Right hindlimb (tissue), 1 donor: ENCODE data around the gene AHDC1.
"Not testable (repeated sequence)": the region's sequence is repeated elsewhere in the genome, so short reads cannot be mapped to it uniquely, and the experiment has no call there.

Source experiments
- DNase-seq: peaks from one replicate; pipeline ENCODE4 v3.0.0-alpha.2; 2018

AHDC1 gene, protein sequence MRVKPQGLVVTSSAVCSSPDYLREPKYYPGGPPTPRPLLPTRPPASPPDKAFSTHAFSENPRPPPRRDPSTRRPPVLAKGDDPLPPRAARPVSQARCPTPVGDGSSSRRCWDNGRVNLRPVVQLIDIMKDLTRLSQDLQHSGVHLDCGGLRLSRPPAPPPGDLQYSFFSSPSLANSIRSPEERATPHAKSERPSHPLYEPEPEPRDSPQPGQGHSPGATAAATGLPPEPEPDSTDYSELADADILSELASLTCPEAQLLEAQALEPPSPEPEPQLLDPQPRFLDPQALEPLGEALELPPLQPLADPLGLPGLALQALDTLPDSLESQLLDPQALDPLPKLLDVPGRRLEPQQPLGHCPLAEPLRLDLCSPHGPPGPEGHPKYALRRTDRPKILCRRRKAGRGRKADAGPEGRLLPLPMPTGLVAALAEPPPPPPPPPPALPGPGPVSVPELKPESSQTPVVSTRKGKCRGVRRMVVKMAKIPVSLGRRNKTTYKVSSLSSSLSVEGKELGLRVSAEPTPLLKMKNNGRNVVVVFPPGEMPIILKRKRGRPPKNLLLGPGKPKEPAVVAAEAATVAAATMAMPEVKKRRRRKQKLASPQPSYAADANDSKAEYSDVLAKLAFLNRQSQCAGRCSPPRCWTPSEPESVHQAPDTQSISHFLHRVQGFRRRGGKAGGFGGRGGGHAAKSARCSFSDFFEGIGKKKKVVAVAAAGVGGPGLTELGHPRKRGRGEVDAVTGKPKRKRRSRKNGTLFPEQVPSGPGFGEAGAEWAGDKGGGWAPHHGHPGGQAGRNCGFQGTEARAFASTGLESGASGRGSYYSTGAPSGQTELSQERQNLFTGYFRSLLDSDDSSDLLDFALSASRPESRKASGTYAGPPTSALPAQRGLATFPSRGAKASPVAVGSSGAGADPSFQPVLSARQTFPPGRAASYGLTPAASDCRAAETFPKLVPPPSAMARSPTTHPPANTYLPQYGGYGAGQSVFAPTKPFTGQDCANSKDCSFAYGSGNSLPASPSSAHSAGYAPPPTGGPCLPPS (N-terminal part only)

GRCh38 chr1:27603681-27604578 lies at the start of gene AHDC1:
Gene AHDC1, minus strand, starts transcription at chr1:27604144. Its CDS starts 52,029 bp downstream, at chr1:27552115.
- peak; percentile 94 for DNase-seq

GRCh38 chr1:27652111-27652864 lies 48.3 kb upstream of the AHDC1 start:
- DNase-seq: no peak

DNA sequence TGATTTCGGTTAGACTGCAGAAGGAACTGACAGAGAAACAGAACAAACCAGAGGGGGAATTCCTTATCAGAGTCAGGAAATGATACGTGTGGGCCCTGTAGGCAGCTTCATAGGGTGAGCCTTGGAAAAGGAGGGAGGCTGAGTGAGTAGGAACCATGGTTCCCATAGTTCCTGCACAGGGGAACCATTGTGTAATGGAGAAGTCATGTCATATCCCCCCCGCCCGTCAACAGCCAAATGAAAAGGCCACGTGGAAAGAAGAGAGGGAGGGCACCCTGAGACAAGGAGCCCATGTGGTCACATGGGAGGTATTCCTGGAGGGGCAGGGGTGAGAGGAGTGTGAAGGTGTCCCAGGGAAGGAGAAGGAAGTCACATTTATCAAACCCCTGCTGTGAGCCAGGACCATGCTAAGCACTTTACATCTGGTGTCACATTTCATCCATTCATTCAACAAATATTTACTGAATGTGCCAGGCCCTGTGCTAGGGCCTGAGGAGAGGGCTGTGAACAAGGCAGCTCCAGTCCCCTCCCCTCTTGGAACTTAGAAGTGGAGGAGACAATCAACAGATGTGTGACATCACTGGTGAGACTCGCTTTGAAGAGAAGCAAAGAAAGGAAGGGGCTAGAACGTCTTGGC lies 46.7 kb upstream of the AHDC1 start:
- DNase-seq: no peak

GRCh38 chr1:27650171-27650538 lies 46.2 kb upstream of the AHDC1 start:
- DNase-seq: no peak

DNA sequence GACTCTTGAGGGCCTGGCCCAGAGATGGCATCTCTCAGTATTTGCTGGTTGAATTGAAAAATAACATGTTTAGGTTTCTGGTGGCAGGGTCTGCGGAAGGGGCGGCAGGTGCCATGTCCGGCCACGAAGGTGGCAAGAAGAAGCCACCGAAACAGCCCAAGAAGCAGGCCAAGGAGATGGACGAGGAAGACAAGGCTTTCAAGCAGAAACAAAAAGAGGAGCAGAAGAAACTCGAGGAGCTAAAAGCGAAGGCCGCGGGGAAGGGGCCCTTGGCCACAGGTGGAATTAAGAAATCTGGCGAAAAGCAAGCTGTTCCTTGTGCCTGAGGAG lies 45.3 kb upstream of the AHDC1 start:
- DNase-seq: no peak

- DNase-seq: no peak
Observed at GRCh38 chr1:27648602-27649305, 44.8 kb upstream of the AHDC1 start.

DNA sequence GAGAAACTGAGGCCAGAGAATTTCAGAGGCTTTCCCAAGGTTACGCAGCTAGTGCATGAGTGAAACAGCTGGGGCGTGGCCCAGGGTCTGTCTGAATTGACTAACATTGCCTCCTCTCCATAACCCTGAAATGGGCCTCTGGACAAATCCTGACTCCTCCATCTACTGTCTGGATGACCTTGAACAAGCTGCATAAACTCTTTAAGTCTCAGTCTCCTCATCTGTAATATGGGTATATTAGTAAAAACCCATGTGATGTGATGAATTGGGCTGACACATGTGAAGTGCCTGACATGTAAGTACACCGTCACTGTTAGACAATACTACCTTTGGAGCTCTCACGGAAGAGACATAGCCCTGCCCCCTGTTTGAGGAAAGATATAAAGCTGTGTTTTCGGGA lies 43.4 kb upstream of the AHDC1 start:
- no peak for DNase-seq

DNA sequence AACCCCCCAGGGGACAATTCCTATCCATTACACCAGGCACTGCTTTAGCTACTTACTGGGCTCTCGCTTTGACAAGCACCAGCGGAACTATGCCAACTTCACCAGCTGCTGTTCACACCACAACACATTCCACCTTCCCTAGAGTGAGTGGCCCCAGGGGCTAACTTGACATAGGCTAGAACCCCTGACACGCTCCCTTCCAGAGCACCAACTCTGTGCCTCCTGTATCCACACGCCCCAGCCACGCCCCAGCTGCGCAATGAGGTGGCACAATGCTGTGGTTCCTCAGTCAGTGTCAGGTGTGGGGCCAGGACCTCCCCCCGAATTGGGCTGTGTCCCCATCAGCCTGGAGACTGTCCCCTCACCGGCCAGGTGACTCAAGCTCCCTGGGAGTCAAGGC lies 42.7 kb upstream of the AHDC1 start:
- no peak for DNase-seq

DNA sequence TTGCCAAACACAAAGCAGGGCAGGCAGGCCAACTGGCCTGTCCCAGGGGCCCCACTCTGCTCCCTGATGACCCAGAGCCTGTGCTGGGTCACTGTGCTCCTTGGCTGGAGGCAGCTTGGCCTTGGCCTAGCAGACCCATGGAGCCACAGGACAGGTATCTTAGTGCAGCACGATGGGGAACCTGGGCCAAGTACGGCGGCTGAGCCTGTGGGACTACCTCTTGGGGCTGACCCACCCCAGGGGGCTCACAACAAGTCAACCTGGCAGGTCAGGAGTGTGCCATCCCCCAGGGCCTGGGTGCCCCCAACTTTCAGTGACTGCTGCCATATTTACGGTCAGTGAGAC lies 41.1 kb upstream of the AHDC1 start:
- DNase-seq: no peak

DNA sequence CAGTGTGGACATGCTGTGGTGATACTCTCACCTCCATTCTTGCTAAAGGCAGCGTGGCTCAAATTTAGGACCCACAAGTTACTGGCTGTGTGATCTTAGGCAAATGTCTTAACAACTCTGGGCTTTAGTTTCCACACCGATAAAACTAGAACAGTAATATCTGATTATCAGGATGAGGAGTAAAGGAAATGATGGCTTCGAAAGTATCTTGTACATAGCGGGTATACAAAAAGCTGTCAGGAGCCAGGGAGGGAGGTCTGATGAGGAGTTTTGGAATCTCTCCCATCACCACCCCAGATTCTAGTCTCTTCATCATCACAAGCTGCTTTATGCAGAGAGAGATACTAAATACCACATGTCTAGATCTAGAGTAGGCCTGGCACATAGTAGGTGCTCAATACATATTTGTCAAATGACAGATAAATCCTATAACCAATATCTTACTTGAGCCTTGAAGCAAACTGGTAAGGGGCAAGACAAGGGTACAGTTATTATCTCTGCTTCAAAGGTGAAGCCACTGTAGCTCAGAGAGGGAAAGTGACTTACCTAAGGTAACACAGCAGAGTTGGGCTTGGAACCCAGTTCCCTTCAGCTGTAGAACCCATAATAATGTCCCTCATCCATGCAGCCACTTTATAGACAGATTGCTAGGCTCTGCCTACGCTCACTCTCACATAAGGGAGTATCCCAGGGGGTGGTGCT lies 40.6 kb upstream of the AHDC1 start:
- no peak for DNase-seq

DNA sequence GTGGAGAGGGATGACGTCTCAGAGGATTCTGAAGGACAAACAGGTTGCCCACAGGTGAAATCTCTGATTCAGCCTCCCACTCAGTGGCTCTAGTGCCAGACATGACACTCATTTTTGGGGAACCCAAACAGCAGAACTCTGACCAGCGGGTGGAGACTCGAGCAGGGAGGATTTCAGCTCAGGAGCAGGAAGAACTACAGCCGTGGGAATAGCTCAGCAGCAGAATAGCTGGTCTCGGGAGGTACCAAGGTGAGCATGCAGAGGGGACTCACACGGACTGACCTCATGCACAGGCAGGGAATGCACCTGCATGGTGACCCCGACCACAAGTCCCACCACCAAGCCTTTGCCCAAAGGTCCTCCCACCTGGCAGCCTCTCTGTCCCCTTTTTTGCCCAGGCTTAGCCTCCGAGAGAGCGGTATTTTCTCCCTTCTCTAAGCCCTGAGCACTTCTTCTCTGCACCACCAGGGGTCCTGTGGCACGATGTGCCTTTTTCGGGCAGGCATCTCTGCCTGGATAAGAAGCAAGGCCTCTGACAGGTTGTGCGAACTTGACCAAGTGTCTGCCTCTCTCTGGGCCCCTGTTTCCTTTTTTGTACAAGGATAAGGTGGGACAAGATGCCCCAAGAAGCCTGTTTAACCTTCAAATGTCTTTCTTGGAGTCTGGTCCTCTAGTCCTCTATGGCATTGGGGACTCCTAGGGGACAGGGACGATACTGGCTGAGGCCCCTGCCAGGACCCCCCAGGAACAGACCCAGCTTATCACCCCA lies 39.8 kb upstream of the AHDC1 start:
- DNase-seq: no peak

DNA sequence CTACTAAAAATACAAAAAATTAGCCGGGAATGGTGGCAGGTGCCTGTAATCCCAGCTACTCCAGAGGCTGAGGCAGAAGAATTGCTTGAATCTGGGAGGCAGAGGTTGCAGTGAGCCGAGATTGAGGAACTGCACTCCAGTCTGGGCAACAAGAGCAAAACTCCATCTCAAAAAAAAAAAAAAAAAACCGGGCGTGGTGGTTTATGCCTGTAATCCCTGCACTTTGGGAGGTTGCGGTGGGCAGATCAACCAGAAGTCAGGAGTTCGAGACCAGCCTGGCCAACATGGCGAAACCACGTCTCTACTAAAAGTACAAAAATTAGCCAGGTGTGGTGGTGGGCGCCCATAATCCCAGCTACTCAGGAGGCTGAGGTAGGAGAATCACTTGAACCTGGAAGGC lies 36.6 kb upstream of the AHDC1 start:
- DNase-seq: not testable (repeated sequence)

GRCh38 chr1:27638805-27639204 lies 34.9 kb upstream of the AHDC1 start:
- DNase-seq: no peak

- no peak for DNase-seq
Observed at GRCh38 chr1:27638047-27638734, 34.2 kb upstream of the AHDC1 start.

- no peak for DNase-seq
Observed at GRCh38 chr1:27635396-27636142, 31.6 kb upstream of the AHDC1 start.

- no peak for DNase-seq
Observed at GRCh38 chr1:27634985-27635367, 31.0 kb upstream of the AHDC1 start, which contains the start of gene FGR. Gene FGR, minus strand, starts transcription at chr1:27635185. Its CDS starts 11,269 bp downstream, at chr1:27623916.

DNA sequence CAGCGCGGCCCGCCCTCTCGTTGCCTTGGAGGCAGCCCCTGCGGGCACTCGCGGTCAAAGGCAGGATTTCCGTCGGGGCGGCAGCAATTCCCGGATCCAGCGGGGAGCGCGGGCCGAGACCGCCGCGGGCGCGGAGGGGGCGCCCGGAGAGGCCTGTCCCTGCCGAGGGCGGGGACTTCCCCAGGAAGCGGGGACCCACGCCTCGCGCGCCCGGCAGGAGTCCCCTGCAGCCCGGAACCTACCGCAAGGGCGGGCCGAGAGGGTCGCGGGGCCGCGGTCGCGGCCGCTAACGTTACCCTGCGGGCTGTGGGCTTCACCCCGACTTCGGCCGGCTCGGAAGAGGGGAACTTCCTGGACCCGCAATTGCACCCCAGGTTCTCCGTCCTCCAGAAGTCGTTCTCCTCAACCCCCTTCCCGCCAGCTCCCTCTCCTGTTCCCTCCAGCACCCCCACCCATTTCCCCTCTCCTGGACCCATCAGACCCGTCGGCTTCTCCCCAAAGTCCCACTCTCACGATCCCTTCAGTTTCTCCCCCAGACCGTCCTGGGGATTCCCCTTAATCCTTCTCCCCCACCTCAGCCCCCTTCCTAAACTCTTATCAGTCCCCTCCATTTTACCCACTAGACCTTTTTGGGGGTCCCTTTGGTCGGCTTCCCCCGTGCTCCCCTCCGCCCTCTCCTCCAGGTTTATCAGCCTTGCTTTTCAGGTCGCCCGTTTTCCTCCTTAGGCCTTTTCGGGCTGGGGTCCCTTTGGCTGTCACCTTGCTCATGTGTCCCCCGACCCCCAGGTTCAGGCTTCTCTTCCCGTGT lies 30.4 kb upstream of the AHDC1 start:
- no peak for DNase-seq
